Endodermal cell (in vitro differentiated cells): ENCODE results near the gene BCCIP. TPM values are rescaled to one million over a fixed set of nuclear protein-coding genes. Genes with fewer than 3 reads are reported as not detected.
A peak's percentile ranks its signal among the peaks of the same experiment; 100 is the strongest.

Experiments used
- DNase-seq: peaks from one replicate; pipeline ENCODE4 v3.0.0-alpha.2; 2017
- H3K27ac ChIP-seq: 2 replicates; pipeline ENCODE4 v1.5.1; 2013; ENCODE audit warnings: mild to moderate bottlenecking, low read depth, low read length, moderate library complexity
- H3K27me3 ChIP-seq: 2 replicates; pipeline ENCODE4 v1.6.1; 2013; ENCODE audit warnings: mild to moderate bottlenecking, low read length, moderate library complexity; ENCODE audit not compliant: insufficient read depth, control insufficient read depth, poor library complexity, severe bottlenecking
- H3K36me3 ChIP-seq: 2 replicates; pipeline ENCODE4 v1.7.0; 2013; ENCODE audit warnings: mild to moderate bottlenecking, low read length, moderate library complexity; ENCODE audit not compliant: control insufficient read depth, insufficient read depth
- H3K4me1 ChIP-seq: one replicate; pipeline ENCODE4 v1.7.0; 2013; ENCODE audit warnings: low read length; ENCODE audit not compliant: control insufficient read depth, insufficient read depth
- H3K4me3 ChIP-seq: 2 replicates; pipeline ENCODE4 v1.5.1; 2013; ENCODE audit warnings: mild to moderate bottlenecking, low read length, moderate library complexity
- H3K9ac ChIP-seq: 2 replicates; pipeline ENCODE4 v1.6.1; 2013; ENCODE audit warnings: mild to moderate bottlenecking, low read length, moderate library complexity; ENCODE audit not compliant: poor library complexity, severe bottlenecking; ENCODE audit errors: extremely low read depth
- H3K9me3 ChIP-seq: 2 replicates; pipeline ENCODE4 v1.6.1; 2013; ENCODE audit warnings: mild to moderate bottlenecking, low read length, moderate library complexity; ENCODE audit not compliant: control insufficient read depth
- H3K27ac Mint-ChIP-seq: 2 replicates; pipeline ENCODE4 v1.8.0; 2020; ENCODE audit warnings: mixed read lengths
- H3K27me3 Mint-ChIP-seq: 2 replicates; pipeline ENCODE4 v1.8.0; 2021; ENCODE audit warnings: mild to moderate bottlenecking, mixed read lengths; ENCODE audit not compliant: insufficient read depth
- H3K36me3 Mint-ChIP-seq: 2 replicates; pipeline ENCODE4 v1.8.0; 2020; ENCODE audit warnings: low read depth, mixed read lengths
- H3K4me1 Mint-ChIP-seq: 2 replicates; pipeline ENCODE4 v1.8.0; 2020; ENCODE audit warnings: mixed read lengths
- H3K4me3 Mint-ChIP-seq: 2 replicates; pipeline ENCODE4 v1.8.0; 2020; ENCODE audit warnings: mild to moderate bottlenecking, moderate library complexity, mixed read lengths
- H3K9me3 Mint-ChIP-seq: 2 replicates; pipeline ENCODE4 v1.8.0; 2020; ENCODE audit warnings: mild to moderate bottlenecking, mixed read lengths
- CTCF ChIP-seq: fragments of 200-600 bp; sonication (generic); conservative IDR thresholded peaks from 2 replicates; pipeline ENCODE4 v1.5.0; 2021; ENCODE audit warnings: antibody characterized with exemption, mild to moderate bottlenecking
- WGBS, 2 experiments: methylation state at CpG; one replicate each; pipeline versions ENCODE4 v1.1.5 to v1.1.7; 2013; ENCODE audit warnings: missing lambda C conversion rate in 2 of 2, mixed read lengths in 1 of 2; ENCODE audit not compliant: insufficient coverage in 1 of 2, insufficient read length in 1 of 2; 5-methylcytosine and 5-hydroxymethylcytosine counted together
- total RNA-seq, 2 donors: library from RNA; stranded (reverse); fragmentation: NEBNext Ultra II Directional in 1 of 2; extraction: Animal tissue kit (Norgen Biotek cat#: 25700) in 1 of 2; gene quantifications; 2 replicates in 1 of 2; 3 replicates in 1 of 2; pipeline ENCODE4 v1.2.1, GENCODE V29; 2021

The BCCIP gene
- total RNA-seq, 2 donors from 2014 or later: 84.4 to 93.8 TPM

DNA sequence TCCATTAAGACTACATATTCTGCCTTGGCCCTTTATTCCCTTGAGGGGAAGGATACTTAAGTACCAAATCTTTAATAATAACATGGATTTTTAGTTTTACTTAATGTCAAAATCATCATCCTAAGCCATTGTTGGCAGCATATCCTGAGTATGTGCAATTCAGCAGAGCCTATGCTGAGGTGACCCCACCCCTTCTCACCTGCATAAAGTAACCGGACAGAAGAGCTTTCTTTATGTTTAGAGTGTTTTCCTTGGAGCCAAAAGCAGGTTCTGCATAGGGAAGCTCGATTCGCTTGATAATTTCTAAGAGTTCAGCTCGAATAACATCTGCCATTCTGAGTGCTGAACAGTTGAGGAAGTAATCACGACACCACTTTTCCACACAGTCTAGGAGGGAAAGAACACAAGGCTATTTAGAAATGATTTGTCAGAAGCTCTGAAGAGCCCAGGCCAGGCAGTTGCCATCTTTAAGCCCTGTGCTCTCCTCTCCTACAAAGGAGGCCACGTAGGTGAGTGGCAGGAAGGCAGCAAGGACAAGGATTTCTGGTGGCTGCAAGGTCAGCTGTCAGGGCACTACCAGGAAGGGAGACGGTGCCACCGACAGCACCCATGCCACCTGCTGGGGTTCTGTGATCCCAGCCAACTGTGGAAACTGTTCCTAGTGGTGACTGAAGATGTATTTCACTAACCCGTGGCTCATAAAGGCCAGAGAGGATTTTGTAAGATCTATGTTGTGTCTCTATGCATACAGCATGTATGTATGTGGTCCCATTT lies 15.6 kb downstream of the BCCIP start:
- Mint-ChIP-seq H3K4me3 (no peak overlapping the region), H3K4me1 (no peaks in the 10 kb centered on the region), H3K27ac (no peak overlapping the region), H3K27me3 (no peaks in the 10 kb centered on the region), H3K36me3 (peaks cover 52% of the 10 kb centered on the region), H3K9me3 (no peaks in the 10 kb centered on the region)
- 90 to 95% methylated on average over 7 to 9 of the region's 9 CpGs for WGBS, 2 experiments
- Histone ChIP-seq H3K9me3 (no peaks in the 10 kb centered on the region), H3K27ac (no peak overlapping the region), H3K27me3 (no peaks in the 10 kb centered on the region), H3K9ac (no peak overlapping the region), H3K4me1 (no peaks in the 10 kb centered on the region), H3K4me3 (no peak overlapping the region), H3K36me3 (peaks cover 82% of the 10 kb centered on the region)
- DNase-seq: peak; percentile 16
- no peak for TF ChIP-seq CTCF

GRCh38 chr10:125840406-125840805 lies 17.1 kb downstream of the BCCIP start:
- H3K4me3 ChIP-seq: no peak overlapping the region
- 95 to 100% methylated on average over 5 to 9 of the region's 9 CpGs for WGBS, 2 experiments
- H3K4me1 ChIP-seq: no peaks in the 10 kb centered on the region
- H3K27me3 ChIP-seq: no peaks in the 10 kb centered on the region
- no peak overlapping the region for H3K4me3 Mint-ChIP-seq
- H3K9me3 Mint-ChIP-seq: no peaks in the 10 kb centered on the region
- no peaks in the 10 kb centered on the region for H3K27me3 Mint-ChIP-seq
- TF ChIP-seq CTCF: no peak
- H3K9me3 ChIP-seq: no peaks in the 10 kb centered on the region
- no peaks in the 10 kb centered on the region for H3K4me1 Mint-ChIP-seq
- H3K36me3 ChIP-seq: peaks cover 76% of the 10 kb centered on the region
- H3K9ac ChIP-seq: no peak overlapping the region
- peak overlapping the region; percentile 50 for H3K27ac Mint-ChIP-seq
- no peak for DNase-seq
- H3K36me3 Mint-ChIP-seq: peaks cover 47% of the 10 kb centered on the region
- no peak overlapping the region for H3K27ac ChIP-seq

DNA sequence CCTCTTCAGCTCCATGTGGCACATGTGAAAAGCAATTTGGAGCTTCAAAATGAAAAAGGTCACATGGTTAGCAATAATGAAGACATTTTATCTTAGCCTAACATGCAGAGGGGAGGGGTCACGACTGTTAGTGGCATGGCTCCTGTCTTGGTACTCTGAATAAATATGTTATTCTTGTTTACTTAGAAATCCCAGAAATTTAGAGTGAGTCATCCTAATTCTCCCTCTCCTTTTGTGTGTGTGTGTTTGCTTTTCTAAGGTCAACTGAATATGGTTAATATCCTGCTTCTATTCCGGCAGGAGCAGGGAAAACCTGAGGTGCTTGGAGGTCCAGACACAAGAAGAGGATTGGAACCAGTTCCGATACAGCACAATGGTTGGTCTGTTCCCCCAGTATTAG lies 17.6 kb downstream of the BCCIP start:
- WGBS, 2 experiments: 91 to 100% methylated on average over 2 to 3 of the region's 3 CpGs
- no peaks in the 10 kb centered on the region for H3K4me1 Mint-ChIP-seq
- DNase-seq: no peak
- Histone ChIP-seq H3K4me1 (no peaks in the 10 kb centered on the region), H3K4me3 (no peak overlapping the region), H3K36me3 (peaks cover 71% of the 10 kb centered on the region), H3K9me3 (no peaks in the 10 kb centered on the region), H3K27me3 (no peaks in the 10 kb centered on the region), H3K9ac (no peak overlapping the region), H3K27ac (no peak overlapping the region)
- H3K27me3 Mint-ChIP-seq: no peaks in the 10 kb centered on the region
- no peak overlapping the region for H3K27ac Mint-ChIP-seq
- TF ChIP-seq CTCF: no peak
- no peaks in the 10 kb centered on the region for H3K9me3 Mint-ChIP-seq
- H3K36me3 Mint-ChIP-seq: peaks cover 41% of the 10 kb centered on the region
- no peak overlapping the region for H3K4me3 Mint-ChIP-seq
